ENCODE results near the gene SLC1A2.
A peak's percentile ranks its signal among the peaks of the same experiment; 100 is the strongest.

Gene SLC1A2

DNA sequence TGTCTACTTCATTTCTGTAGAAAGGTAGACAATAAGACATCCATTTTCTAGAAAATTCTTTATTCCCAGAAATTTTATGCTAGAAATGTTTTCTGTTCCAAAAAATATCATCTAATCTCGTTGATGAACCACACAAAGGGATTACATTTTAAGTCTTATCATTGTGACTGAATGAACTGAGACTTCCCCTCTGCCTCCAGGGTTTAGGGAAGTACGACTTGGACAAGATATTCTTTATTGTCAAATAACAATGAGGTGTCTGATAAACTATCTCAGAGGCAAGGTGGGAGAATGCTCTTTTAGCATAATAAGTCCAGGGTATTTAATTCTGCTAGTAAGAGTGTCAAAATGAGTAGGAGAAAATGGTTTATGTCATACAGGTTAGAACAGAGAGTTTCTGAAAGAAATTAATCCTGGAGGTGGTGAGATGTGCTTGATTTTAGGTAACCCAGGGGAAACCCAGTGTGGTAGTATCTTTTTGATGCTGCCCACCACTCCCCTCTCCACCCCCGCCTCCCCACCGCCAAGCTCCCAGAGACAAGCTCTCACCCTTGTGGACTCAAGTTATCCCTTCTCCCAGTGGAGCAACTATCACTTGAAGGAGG lies 179.8 kb downstream of the SLC1A2 start:
- no peak overlapping the region for H3K4me3 ChIP-seq (ENCODE audit: low read length)
- no peak for DNase-seq (ENCODE audit: low read depth)
- TF ChIP-seq, protein P1, sequence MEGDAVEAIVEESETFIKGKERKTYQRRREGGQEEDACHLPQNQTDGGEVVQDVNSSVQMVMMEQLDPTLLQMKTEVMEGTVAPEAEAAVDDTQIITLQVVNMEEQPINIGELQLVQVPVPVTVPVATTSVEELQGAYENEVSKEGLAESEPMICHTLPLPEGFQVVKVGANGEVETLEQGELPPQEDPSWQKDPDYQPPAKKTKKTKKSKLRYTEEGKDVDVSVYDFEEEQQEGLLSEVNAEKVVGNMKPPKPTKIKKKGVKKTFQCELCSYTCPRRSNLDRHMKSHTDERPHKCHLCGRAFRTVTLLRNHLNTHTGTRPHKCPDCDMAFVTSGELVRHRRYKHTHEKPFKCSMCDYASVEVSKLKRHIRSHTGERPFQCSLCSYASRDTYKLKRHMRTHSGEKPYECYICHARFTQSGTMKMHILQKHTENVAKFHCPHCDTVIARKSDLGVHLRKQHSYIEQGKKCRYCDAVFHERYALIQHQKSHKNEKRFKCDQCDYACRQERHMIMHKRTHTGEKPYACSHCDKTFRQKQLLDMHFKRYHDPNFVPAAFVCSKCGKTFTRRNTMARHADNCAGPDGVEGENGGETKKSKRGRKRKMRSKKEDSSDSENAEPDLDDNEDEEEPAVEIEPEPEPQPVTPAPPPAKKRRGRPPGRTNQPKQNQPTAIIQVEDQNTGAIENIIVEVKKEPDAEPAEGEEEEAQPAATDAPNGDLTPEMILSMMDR (IDR thresholded peaks at IDR 0.05; ENCODE audit: insufficient read depth, low read depth, low read length, missing control alignments): no peak

DNA sequence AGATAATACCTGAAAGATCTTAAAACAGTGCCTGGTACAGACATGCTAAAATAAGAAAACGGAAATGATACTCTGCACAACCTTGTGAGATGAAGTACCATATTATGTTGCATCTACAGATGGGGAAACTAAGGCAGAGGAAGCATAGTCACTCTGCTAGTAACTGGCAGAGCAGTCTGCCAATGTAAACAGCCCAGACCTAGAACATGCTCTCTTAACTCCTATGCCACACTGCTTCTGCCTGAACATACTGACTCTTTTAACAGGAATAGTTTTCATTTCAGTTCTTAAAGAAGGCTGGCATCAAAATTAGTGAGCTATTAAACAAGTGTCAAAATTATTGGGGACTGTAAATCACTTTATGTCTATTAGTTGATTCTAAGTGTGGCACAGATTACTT lies 180.5 kb downstream of the SLC1A2 start:
- TF ChIP-seq, protein P1 (IDR thresholded peaks at IDR 0.05; ENCODE audit: insufficient read depth, low read depth, low read length, missing control alignments): no peak
- no peak overlapping the region for H3K4me3 ChIP-seq (ENCODE audit: low read length)
- no peak for DNase-seq (ENCODE audit: low read depth)

DNA sequence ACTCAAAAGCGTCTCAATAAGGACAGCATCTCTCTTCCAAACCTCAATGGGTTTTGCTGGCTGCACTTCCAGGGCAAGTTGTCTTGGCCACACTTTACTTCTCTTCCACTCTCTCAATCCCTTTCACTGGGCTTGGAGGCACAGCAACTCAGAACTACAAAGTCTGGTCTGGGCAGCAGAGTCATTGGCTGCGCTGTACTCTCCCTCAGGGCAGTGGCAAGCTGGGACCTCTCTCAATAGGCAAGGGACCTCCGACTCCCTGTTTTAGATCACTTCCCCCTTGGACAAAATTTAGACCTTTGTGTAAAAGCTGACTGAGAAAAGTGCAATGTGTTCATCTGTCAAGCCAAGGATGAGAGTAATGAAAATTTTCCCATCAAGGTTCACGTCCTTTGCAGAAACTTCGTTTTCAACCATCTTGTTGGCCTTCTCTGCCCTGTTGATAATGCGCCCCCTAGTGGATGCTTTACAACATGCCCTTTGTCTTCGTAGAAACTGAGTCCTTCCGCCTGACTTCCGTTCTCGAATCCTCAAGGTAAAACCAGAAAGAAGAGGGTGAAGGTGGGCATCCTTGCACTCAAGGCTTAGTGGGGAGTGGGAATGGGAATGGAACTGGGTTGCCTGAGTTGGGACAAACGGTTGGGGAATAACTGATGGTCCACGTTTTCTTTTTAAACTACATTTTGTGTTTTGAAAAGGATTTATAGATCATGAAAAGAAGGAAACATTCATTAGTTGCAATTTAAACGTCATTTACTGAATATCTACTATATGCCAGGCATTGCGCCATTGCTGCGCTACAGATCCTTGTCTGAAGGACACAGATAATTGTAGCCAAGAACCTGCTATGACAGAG lies 181.3 kb downstream of the SLC1A2 start:
- no peak overlapping the region for H3K4me3 ChIP-seq (ENCODE audit: low read length)
- TF ChIP-seq, protein P1 (IDR thresholded peaks at IDR 0.05; ENCODE audit: insufficient read depth, low read depth, low read length, missing control alignments): peak; percentile 73
- peak; percentile 73 for DNase-seq (ENCODE audit: low read depth)

DNA sequence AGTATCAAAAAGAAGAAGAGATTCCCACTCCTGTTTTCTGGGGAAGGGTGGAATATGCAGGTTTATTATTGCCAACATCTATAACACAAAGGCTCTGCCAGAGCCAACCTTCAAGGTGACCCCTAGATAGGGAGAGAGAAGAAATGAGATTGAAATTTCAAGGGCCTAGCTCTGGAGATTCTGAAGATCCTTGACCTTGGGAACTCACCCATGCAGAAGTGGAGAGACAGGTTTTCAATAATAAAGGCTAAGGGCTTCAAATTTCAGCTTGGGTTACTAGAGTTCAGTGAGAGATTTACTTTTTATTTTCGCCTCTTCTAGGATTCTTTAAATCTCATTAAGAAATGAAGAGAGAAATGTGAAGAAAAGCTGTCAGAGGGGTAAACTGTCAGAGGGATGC lies 182.0 kb downstream of the SLC1A2 start:
- no peak overlapping the region for H3K4me3 ChIP-seq (ENCODE audit: low read length)
- TF ChIP-seq, protein P1 (IDR thresholded peaks at IDR 0.05; ENCODE audit: insufficient read depth, low read depth, low read length, missing control alignments): no peak
- no peak for DNase-seq (ENCODE audit: low read depth)

DNA sequence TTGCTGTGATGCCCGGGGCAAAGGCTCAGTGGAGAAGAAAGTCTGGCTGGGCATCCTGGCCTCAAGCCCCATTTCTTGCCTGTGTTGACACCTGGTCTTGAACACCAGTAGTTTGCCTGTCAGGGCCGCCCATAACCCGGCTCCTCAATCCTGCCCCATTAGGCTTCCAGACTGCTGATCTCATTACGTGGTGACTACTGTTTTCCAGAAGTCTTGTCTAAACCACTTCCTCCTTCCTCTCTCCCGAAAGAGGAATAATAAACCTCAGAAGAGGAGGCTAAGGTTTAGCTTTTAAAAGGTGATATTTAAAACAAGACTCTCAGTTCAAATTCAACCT lies 182.7 kb downstream of the SLC1A2 start:
- no peak overlapping the region for H3K4me3 ChIP-seq (ENCODE audit: low read length)
- TF ChIP-seq, protein P1 (IDR thresholded peaks at IDR 0.05; ENCODE audit: insufficient read depth, low read depth, low read length, missing control alignments): no peak
- peak; percentile 70 for DNase-seq (ENCODE audit: low read depth)

DNA sequence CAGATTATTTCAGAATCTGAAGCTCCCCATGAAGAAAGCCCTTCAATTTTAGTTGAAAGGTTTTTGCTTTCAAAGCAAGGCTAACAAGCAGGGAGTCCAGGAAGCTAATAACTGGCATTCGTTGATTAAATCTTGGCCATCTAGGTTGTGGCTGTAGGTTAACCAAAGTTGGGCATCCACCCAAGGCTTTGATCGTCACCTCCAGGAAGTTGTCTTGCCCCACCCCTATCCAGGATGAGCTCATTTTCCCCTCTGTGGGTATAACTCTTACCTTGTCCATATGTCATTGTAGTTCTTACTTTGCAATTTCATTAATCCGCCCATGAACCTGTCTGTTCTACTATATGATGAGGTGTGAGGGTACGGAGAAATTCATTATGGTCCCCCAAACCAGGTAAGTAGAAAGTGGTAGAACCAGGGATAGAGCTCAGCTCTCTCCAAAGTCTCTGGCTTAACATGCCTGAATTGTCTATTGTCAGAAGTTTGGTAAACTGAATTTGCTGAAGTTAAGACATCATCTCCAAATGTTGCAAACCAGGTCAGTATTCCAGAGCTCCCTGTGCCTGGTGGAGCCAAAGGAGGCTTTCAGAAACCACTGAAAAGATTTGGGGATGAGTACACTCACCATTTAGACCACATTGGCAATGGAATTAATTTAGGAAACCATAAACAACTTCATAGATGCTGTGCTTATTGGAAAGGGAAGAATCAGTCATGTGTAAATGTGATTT lies 183.3 kb downstream of the SLC1A2 start:
- peak; percentile 88 for DNase-seq (ENCODE audit: low read depth)
- TF ChIP-seq, protein P1 (IDR thresholded peaks at IDR 0.05; ENCODE audit: insufficient read depth, low read depth, low read length, missing control alignments): no peak
- H3K4me3 ChIP-seq (ENCODE audit: low read length): no peak overlapping the region
